Measurements from ENCODE around the gene EYA2. TPM values are rescaled to one million over a fixed set of nuclear protein-coding genes. Genes with fewer than 3 reads are reported as not detected.

EYA2 gene
- total RNA-seq, 1 donor, result 17.7 TPM

- no peaks in the 10 kb centered on the region for H4K20me1 ChIP-seq (ENCODE audit: insufficient read depth, low read length)
- no peak for TF ChIP-seq CTCF (IDR thresholded peaks at IDR 0.05; ENCODE audit: extremely low read depth, low read depth, low read length)
- DNase-seq (ENCODE audit: insufficient read length, low spot score, missing footprints), result no peak
Measured at GRCh38 chr20:46964618-46965455, 70.2 kb downstream of the EYA2 start.

GRCh38 chr20:46965477-46965876 lies 70.8 kb downstream of the EYA2 start:
- no peak for TF ChIP-seq CTCF (IDR thresholded peaks at IDR 0.05; ENCODE audit: extremely low read depth, low read depth, low read length)

More at GRCh38 chr20:46964618-46965455, 70.2 kb downstream of the EYA2 start:
- no peak overlapping the region for H3K4me3 ChIP-seq (ENCODE audit: insufficient read depth, low read length)
- H3K79me2 ChIP-seq (ENCODE audit: insufficient read depth, low read length), result no peaks in the 10 kb centered on the region
- no peak overlapping the region for H2AFZ ChIP-seq (ENCODE audit: low read length)
- H3K4me2 ChIP-seq (ENCODE audit: insufficient read depth, low read length), result no peak overlapping the region
- H3K36me3 ChIP-seq (ENCODE audit: insufficient read depth, low read length), result no peaks in the 10 kb centered on the region
- H3K4me1 ChIP-seq (ENCODE audit: insufficient read depth, low read length), result peaks cover 5% of the 10 kb centered on the region
- no peaks in the 10 kb centered on the region for H3K27me3 ChIP-seq (ENCODE audit: insufficient read depth, low read length)
- no peak overlapping the region for H3K27ac ChIP-seq (ENCODE audit: low read depth, low read length)
- no peaks in the 10 kb centered on the region for H3K9me3 ChIP-seq (ENCODE audit: low read depth, low read length)

GRCh38 chr20:46967646-46968045 lies 73.0 kb downstream of the EYA2 start:
- H3K79me2 ChIP-seq (ENCODE audit: insufficient read depth, low read length), result no peaks in the 10 kb centered on the region
- H3K36me3 ChIP-seq (ENCODE audit: insufficient read depth, low read length), result no peaks in the 10 kb centered on the region
- no peaks in the 10 kb centered on the region for H4K20me1 ChIP-seq (ENCODE audit: insufficient read depth, low read length)
- H3K9me3 ChIP-seq (ENCODE audit: low read depth, low read length), result no peaks in the 10 kb centered on the region
- H3K4me3 ChIP-seq (ENCODE audit: insufficient read depth, low read length), result no peak overlapping the region
- no peaks in the 10 kb centered on the region for H3K27me3 ChIP-seq (ENCODE audit: insufficient read depth, low read length)
- DNase-seq (ENCODE audit: insufficient read length, low spot score, missing footprints), result no peak
- no peak overlapping the region for H2AFZ ChIP-seq (ENCODE audit: low read length)
- H3K4me2 ChIP-seq (ENCODE audit: insufficient read depth, low read length), result no peak overlapping the region
- H3K27ac ChIP-seq (ENCODE audit: low read depth, low read length), result no peak overlapping the region
- TF ChIP-seq CTCF (IDR thresholded peaks at IDR 0.05; ENCODE audit: extremely low read depth, low read depth, low read length), result no peak
- H3K4me1 ChIP-seq (ENCODE audit: insufficient read depth, low read length), result peaks cover 5% of the 10 kb centered on the region

More at GRCh38 chr20:46965477-46965876, 70.8 kb downstream of the EYA2 start:
- Histone ChIP-seq H2AFZ (ENCODE audit: low read length) (no peak overlapping the region), H3K9me3 (ENCODE audit: low read depth, low read length) (no peaks in the 10 kb centered on the region), H3K27me3 (ENCODE audit: insufficient read depth, low read length) (no peaks in the 10 kb centered on the region), H3K4me1 (ENCODE audit: insufficient read depth, low read length) (peaks cover 5% of the 10 kb centered on the region), H3K27ac (ENCODE audit: low read depth, low read length) (no peak overlapping the region), H3K4me3 (ENCODE audit: insufficient read depth, low read length) (no peak overlapping the region), H4K20me1 (ENCODE audit: insufficient read depth, low read length) (no peaks in the 10 kb centered on the region), H3K36me3 (ENCODE audit: insufficient read depth, low read length) (no peaks in the 10 kb centered on the region), H3K79me2 (ENCODE audit: insufficient read depth, low read length) (no peaks in the 10 kb centered on the region), H3K4me2 (ENCODE audit: insufficient read depth, low read length) (no peak overlapping the region)
- DNase-seq (ENCODE audit: insufficient read length, low spot score, missing footprints), result no peak

GRCh38 chr20:46970937-46971630 lies 76.4 kb downstream of the EYA2 start:
- Histone ChIP-seq H2AFZ (ENCODE audit: low read length) (peak overlapping the region; percentile 16), H3K36me3 (ENCODE audit: insufficient read depth, low read length) (no peaks in the 10 kb centered on the region)

More at GRCh38 chr20:46970937-46971630, 76.4 kb downstream of the EYA2 start:
- no peak for TF ChIP-seq CTCF (IDR thresholded peaks at IDR 0.05; ENCODE audit: extremely low read depth, low read depth, low read length)
- Histone ChIP-seq H3K79me2 (ENCODE audit: insufficient read depth, low read length) (no peaks in the 10 kb centered on the region), H3K27me3 (ENCODE audit: insufficient read depth, low read length) (peaks cover 2% of the 10 kb centered on the region), H3K9me3 (ENCODE audit: low read depth, low read length) (no peaks in the 10 kb centered on the region), H3K4me2 (ENCODE audit: insufficient read depth, low read length) (no peak overlapping the region), H3K4me3 (ENCODE audit: insufficient read depth, low read length) (no peak overlapping the region), H3K27ac (ENCODE audit: low read depth, low read length) (no peak overlapping the region), H3K4me1 (ENCODE audit: insufficient read depth, low read length) (no peaks in the 10 kb centered on the region), H4K20me1 (ENCODE audit: insufficient read depth, low read length) (no peaks in the 10 kb centered on the region)
- DNase-seq (ENCODE audit: insufficient read length, low spot score, missing footprints), result peak; percentile 89
